AG08395 (cell line): Measurements from ENCODE around the gene MAMLD1.
A peak's percentile ranks its signal among the peaks of the same experiment; 100 is the strongest.
"Not testable (repeated sequence)": the region's sequence is repeated elsewhere in the genome, so short reads cannot be mapped to it uniquely, and the experiment has no call there.

Source experiments
- DNase-seq: peaks from one replicate; pipeline ENCODE4 v3.0.0; 2012; ENCODE audit warnings: mixed read lengths, low spot score

The MAMLD1 gene

GRCh38 chrX:150362599-150363481, at the start of gene MAMLD1:
Gene MAMLD1, plus strand, starts transcription at chrX:150363317. Its CDS starts 82,200 bp downstream, at chrX:150445517.
- DNase-seq, result peak; percentile 65

DNA sequence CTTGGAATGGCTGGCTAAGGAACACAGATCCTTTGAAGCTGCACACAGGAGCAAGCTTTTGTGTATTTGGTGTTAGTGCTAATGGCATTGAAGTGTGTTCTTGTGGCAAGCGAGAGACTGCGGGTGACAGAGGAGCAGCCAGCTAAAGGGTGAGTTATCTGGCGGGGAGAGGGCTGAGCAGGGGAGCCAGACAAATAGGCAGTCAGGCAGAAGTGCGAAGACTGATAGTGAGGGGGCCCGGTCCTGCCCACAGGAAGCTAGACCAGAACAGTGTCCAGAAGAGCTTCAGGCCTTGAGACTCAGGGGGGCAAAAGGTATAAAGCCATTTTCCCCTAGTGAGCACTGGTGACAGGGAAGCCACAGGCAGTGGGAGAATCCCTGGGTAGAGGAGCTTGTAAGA, 49.6 kb upstream of the MAMLD1 start:
- no peak for DNase-seq

DNA sequence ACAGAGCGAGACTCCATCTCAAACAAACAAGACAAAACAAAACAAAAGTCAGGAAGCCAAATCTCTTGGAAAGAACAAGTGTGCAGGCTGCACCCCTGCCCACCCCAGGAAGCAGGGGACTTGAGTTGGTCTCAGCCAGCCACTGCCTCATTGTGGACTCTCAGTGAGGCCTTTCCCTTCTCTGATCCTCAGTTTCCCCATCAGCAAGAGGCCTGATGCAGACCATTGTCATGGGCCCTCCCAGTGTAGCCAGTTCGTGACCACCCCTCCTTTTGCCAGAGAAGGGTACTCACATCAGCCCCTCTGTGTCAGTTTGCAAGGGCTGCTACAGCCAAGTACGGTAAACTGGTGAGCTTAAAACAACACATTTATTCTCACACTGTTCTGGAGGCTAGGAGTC, 48.9 kb upstream of the MAMLD1 start:
- no peak for DNase-seq

- no peak for DNase-seq
Measured at GRCh38 chrX:150316564-150316963, 46.6 kb upstream of the MAMLD1 start.

DNA sequence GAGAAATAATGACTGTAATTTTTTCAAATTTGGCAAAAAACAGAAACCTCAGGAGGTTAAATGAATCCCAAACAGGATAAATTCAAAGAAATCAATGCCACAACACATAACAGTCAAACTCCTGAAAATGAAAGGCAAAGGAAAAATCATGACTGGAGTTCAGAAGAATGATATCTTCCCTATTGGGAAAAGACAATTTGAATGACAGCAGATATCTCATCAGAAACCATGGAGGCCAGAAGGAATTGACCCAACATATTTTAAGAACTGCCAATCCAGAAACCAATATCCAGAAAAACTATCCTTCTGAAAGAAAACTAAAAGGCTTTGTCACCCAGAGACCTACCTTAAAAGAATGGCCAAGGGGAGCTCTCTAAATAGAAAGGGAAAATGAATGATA, 40.1 kb upstream of the MAMLD1 start:
- no peak for DNase-seq

GRCh38 chrX:150324035-150324728, 38.9 kb upstream of the MAMLD1 start:
- DNase-seq, result peak; percentile 81

GRCh38 chrX:150324919-150325318, 38.2 kb upstream of the MAMLD1 start:
- no peak for DNase-seq

DNA sequence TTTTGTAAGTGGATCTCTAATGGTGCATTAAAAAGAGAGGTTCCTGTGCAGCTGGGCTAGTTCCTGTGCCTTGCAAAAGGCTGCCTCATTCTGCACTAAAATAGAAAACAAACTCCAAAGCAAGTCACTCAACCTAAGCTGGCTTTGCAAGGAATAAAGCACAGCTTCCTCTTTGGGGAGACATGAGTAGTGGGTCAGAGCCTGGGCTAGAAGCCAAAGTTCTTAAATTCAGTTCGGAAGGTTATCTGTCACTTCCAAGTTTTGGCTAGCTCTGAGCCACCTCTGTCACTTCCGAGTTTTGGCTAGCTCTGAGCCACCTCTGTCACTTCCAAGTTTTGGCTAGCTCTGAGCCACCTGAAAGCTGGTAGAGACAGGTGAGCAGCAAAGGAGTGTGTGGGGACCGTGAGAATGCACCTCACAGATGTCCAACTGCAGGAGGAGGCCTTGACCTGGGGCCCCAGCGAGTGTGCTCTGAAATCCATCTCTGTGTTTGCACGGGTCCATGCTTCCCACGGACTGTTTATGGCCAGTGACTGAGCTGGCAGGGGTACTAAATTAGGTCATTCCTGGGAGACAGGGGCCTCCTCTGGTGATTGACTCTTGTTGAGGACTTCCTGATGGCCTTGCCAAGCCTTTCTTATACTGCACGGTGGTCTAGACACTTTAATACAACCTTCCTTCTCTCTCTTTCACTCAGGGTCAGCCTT, 36.4 kb upstream of the MAMLD1 start:
- DNase-seq, result no peak

DNA sequence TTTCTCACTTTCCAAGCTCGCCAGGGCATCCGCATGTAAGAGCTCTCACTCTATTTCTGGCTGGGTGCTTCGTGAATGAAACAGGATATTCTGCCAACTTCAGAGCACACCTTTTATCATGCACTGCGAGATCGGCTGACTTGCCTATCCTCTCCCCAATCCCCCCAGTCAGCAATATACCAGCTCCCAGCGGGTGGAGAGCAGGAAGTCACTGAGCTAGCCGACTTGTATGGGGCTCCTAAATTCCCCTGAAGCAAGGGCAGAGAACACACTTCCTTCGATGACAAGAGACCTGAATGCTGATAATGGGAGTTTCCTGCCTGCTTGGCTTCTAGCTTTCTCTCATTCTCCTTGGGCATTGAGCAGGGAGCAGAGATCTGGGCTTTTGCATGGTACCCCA, 33.8 kb upstream of the MAMLD1 start:
- DNase-seq, result no peak

- no peak for DNase-seq
Measured at GRCh38 chrX:150329868-150330267, 33.2 kb upstream of the MAMLD1 start.

GRCh38 chrX:150332023-150332422, 31.1 kb upstream of the MAMLD1 start:
- no peak for DNase-seq

DNA sequence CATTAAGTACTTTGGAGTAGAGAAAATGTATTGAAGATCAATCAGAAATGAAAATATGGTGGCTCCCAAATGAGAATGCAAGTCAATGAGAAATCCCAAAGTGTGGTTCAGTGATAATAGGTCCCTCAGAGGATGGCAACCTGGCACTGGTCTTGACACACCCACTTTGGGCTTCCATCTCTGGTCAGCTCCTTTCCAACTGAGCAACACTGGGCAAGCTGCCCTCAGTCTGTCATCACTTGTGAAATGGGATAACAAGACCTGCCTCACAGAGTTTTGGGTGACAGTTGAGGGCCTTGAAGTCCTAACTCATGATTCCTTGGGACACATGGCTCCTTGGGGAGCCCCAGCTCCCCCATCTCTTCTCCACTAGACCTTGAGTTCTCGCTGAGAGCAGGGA, 29.0 kb upstream of the MAMLD1 start:
- no peak for DNase-seq

DNA sequence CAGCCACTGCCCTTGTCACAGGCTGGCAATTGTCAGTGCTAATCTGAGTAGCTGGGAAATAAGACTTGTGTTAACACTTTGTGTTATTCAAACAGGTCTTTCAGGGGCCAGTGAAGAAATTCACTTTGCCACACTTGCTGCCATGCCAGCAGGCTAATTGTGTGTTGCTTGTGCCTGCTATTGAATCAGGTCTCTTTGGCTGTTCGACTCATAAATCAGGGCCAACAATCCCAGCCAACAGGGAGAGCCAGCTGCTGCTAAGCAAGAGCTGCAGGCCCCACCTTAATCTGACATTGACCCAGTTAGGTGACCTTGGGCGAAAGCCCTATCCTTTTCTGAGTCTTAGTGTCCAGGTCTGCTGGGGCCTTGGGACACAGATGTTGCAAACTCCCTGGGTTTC, 28.1 kb upstream of the MAMLD1 start:
- no peak for DNase-seq

DNA sequence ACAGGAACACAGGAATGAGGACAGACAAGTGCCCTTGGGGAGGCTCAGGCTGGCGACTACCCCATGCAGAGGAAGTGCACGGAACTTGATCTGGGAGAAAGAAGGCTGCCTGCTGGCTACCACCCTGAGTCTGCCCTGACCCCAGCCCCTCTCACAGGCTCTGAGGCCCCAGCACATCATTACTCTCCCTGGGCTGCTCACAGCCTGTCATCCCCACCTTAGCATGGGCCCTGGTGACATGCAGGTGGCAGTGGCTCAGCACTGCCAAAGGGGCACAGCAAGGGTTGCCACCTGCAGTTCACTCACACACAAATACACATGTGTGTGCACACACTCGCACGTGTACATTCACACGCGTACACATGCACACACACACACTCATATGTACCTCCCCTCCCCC, 26.1 kb upstream of the MAMLD1 start:
- no peak for DNase-seq

- no peak for DNase-seq
Measured at GRCh38 chrX:150337536-150337935, 25.6 kb upstream of the MAMLD1 start.

- DNase-seq, result no peak
Measured at GRCh38 chrX:150338615-150339014, 24.5 kb upstream of the MAMLD1 start.

DNA sequence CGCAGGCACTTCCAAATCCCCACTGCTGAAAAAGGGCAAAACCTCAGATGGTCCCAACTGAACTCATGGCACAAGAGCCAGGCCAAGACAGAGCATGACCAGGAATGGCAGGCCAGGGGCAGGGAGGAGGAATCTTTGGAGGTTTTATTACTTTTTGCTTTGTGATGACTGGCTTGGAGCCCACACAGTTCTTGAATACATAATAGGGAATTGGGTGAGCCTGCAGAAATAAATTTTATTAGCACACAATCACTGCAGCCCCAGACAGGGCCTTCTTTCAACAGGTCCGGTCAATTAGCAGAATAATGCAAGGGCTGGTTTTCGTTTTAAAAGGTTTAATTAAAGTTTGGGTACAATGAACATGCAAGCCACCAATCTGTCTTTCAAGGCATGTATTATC, 23.4 kb upstream of the MAMLD1 start:
- no peak for DNase-seq

- not testable (repeated sequence) for DNase-seq
Measured at GRCh38 chrX:150340326-150340725, 22.8 kb upstream of the MAMLD1 start.

DNA sequence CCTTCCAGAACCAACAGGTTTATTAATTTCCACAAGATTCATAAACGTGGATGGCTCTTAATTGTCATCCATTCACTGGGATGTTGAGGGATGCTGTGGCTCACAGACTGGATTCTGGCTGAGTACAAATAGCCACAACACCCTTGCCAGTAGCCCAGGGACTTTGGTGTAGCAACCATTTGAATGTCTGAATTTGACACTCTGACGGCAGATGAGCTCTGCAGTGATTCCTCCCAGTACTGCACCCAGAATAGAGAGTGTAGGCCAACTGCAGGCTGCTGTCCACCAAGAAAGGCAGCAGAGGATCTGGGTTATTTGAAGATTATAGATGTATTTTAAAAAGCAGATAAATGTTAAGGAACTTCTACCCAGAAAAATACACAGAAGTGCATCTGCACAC, 15.6 kb upstream of the MAMLD1 start:
- no peak for DNase-seq

GRCh38 chrX:150348365-150348764, 14.8 kb upstream of the MAMLD1 start:
- DNase-seq, result no peak

- no peak for DNase-seq
Measured at GRCh38 chrX:150352114-150352513, 11.0 kb upstream of the MAMLD1 start.

GRCh38 chrX:150352581-150352980, 10.5 kb upstream of the MAMLD1 start:
- no peak for DNase-seq

DNA sequence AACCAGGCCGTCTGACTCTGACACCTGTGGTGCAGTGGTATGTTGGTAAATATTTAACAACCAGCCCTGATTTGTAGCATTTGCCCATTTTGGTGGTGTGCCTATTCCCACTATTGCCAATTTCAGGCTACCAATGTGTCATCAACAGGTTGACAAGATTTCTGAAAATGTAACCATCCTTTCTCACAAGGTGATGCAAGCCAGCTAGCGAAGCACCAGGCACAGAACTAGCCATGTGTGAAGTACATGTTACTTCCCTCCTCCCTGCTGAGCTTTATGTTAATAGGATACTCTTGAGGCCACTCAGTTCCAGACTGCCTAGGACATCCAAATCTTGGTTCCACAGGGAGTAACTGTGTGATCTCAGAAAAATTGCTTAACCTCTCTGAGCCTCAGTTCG, 7.2 kb upstream of the MAMLD1 start:
- DNase-seq, result no peak
